ENCODE results near the gene TUBB2A.
"Not testable (repeated sequence)": the region's sequence is repeated elsewhere in the genome, so short reads cannot be mapped to it uniquely, and the experiment has no call there.

TUBB2A gene

DNA sequence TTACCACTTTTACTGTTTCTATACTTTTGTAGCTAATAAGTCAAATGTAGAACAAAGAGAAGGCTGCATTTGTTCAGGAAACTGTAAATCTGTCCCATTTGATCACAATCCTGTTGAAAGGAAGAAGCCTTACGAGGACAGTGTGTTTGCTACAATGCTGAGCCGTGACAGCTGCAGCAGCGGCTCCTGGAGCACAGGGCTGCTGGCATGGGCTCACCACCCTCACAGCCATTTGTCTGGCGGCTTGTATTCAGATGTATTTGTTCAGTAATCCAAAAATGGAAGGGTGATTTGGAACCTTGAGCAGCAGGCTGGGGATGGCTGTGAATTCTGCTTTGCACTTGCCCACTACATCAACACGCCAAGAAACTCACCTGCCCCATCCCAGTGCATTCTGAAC is 5.7 kb downstream of the TUBB2A start:
- peak in 1 of 3 experiments; percentile 8 for DNase-seq

- no peak for DNase-seq
Measured at GRCh38 chr6:3147914-3148757, 9.2 kb downstream of the TUBB2A start.

DNA sequence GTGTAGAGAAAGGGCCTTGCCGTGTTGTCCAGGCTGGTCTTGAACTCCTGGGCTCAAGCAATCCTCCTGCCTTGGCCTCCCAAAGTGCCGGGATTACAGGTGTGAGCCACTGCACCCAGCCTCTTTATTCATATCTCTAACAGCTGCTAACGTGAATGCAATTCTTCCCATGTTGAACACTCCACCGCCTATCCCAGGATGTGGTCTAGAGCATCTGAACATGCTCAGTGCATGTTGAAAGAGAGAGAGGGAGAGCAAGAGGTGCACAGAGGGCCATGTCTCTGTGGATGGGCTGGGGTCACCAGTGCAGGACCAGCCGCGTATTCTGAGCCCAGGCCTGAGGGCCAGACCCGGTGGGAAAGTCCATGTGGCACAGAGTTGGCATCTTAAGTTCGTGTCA is 12.8 kb downstream of the TUBB2A start:
- no peak for DNase-seq

GRCh38 chr6:3143158-3143557 is 14.2 kb downstream of the TUBB2A start:
- no peak for DNase-seq

GRCh38 chr6:3142536-3142935 is 14.8 kb downstream of the TUBB2A start:
- no peak for DNase-seq

DNA sequence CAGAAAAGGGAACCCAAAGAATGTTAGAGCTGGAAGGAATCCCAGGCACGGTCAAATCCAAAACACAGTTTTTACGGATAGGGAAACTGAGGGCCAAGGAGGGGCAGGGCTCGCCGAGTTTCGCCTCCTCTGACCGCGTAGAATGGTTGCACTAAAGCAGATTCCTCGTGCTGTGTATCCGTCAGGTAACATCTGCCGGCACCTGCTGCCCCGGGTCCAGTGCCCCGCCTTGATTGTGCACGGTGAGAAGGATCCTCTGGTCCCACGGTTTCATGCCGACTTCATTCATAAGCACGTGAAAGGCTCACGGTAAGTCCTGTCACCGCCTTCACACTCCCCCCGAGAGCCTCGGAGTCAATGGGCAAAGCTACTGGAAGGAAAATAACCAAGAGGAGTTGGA is 17.1 kb downstream of the TUBB2A start:
- peak in 1 of 3 experiments; percentile 40 for DNase-seq

- peak; percentile 71 to 89 (median 82) for DNase-seq
Measured at GRCh38 chr6:3139090-3139903, 18.0 kb downstream of the TUBB2A start.

DNA sequence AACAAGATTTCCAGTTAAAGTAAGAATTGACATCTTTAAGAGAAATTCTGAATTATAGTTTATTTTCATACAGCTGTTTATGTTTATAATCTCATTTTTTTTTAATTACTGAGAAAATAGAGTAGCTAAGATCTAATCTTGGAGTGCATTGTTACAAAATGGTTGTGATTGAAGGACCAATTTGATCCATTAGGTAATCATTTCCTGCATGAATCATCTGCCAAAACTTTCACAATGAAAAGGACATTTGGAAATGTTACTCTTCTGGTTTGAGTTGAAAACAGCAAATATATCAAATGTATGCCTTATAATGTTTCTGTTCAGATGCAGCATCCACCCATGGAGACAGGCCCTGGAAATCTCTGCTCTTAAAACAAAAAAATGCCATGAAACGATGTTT is 19.0 kb downstream of the TUBB2A start:
- DNase-seq, result no peak

GRCh38 chr6:3137873-3138272 is 19.5 kb downstream of the TUBB2A start:
- not testable (repeated sequence) for DNase-seq

DNA sequence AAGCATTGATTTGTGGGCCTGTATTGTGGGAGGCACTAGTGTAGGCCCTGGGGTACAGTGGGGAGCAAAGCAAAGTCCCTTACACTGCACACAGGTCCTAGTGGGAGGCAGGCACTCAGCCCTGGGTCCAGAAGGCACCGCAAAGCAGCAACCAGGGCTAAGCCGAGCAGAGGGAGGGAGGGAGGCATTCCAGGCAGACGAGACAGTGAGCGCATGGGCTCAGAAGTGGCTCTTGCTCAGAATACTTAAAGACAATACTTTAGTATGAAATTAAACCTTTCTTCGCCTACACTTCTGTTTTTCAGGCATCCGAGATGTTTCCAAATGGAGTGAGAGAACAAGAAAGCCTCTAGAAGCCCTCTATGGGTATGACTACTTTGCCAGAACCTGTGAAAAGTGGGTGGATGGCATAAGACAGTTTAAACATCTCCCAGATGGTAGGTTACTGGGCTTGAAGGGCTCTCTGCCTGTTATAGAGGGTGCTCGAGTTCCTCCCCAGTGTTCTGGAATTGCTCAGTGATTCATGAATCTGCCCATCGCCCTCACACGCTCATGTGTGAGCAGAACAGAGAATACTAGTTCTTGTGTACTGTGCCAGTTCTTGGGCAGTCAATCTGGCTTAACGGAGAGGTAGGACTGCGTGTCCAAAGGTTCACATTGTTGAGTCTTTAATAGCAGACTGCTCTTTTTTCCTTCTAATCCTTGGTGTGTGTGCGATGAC is 20.1 kb downstream of the TUBB2A start:
- peak in 1 of 3 experiments; percentile 48 for DNase-seq

GRCh38 chr6:3136292-3137011 is 20.9 kb downstream of the TUBB2A start:
- DNase-seq, result no peak

DNA sequence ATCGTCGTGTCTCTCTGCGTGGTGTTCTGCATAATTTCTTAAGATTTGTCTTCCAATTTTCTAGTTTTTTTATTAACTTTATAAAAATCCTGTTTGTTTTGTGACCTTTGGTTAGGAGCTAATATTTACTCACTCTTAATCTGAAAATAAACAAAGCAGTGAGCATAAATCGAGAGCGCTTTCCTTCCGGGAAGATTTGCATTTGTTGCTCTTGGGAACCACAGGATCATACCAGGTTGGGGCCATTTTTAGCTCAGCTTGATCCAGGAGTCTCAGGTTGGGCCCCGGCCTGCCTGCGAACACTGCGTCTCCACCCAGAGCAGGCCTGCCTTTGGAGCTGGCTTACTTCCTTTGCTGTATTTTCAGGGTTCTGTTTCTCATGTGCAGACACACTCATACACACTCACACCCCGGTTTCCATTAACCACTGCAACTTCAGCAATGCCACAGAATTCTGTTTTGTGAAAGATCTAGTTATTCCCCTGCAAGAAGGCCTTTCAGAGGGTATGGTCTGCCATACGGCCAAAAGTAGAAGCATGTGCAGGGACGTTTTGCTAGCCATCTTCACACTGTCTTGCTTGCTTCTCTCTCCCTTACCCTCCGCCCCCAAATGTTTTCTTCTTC is 21.6 kb downstream of the TUBB2A start:
- DNase-seq, result no peak

DNA sequence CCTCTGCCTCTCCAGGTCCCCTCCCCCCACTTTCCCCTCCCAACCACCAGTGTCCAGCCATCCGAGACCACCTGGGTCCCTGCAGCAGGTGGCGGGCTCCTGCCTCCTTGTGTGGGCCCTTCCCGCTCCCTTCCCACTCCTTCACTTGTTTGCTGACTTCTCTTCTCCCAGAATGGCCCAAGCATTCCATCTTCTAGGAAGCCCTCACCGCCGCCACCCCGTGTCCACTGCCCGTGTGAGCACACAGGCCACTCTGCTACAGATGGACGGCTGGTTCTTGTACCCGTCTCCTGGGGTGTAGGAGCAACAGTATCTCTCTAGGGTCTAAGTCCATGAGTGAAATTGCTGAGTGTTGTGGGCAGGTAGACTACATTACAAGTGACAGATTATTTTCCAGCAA is 23.8 kb downstream of the TUBB2A start:
- DNase-seq, result no peak

DNA sequence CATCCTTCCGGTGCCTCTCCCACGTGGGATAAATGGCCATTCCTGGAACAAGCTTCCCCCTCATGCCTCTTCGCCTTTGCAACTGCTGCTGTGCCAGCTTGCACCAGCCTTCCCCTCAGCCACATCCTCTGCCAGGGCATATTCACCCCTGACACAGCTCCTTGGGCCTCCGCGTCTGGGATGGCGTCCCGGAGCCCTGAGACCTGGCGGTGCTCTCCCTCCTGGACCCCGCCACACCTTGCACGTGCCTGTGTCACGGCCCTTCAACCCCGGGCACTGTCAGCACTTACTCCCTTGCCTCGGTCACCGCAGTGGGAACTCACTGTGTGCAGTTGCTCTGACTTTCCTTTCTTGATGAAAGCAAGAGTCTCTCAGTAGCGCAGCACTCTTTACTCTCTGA is 25.6 kb downstream of the TUBB2A start:
- no peak for DNase-seq

DNA sequence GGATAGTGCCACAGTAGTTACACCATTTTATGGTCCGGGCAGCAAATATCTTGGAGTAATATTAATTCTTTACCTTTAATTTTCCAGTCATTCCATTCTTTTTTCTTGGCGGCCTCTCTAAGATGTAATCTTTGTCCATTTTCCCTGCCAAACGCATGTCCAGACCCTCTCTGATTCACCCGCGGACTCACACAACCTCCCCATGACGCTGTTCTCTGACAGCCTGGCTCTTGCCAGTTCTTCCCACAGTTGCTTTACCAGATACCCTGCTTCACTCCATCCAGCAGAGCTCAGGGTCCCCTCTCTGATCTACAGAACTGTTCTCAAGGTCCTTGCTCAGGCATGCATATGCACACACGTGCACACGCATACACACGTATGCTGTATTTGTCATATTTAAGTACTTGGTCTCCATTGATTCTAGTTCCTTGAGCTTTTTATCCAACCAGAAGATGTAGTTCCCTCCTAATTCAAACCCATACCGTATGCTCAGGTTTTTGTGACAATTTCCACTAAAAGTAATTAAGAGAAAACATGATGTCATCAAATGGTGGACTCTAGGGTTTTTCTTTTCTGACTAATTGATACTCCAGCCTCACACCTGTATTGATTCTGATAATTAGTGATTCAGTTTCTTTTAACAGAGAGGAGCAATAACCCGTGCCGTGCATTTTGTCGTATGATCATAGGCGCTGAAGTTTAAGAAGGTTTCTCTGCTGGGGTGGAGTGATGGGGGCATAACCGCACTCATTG is 28.8 kb downstream of the TUBB2A start:
- DNase-seq, result no peak

- DNase-seq, result no peak
Measured at GRCh38 chr6:3125815-3126214, 31.5 kb downstream of the TUBB2A start.

GRCh38 chr6:3124667-3125066 is 32.7 kb downstream of the TUBB2A start:
- peak in 1 of 3 experiments; percentile 81 for DNase-seq

DNA sequence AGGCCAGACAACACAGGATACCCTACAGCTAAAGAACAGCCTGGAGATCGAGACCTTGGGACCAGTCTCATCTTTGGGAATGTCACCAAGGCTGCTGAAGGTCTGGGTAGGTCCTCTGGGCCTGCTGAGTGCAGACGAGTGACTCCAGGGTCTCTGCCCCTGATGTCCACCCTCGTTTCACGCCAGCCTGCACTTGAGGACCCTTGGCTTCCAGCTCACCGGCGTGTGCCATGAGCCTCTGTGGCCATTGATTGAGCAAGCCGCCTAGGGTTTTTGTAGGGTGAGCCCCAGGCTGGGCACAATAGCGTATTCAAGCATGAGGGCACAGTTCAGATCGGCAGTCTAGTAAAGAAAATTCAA is 34.5 kb downstream of the TUBB2A start:
- DNase-seq, result no peak

DNA sequence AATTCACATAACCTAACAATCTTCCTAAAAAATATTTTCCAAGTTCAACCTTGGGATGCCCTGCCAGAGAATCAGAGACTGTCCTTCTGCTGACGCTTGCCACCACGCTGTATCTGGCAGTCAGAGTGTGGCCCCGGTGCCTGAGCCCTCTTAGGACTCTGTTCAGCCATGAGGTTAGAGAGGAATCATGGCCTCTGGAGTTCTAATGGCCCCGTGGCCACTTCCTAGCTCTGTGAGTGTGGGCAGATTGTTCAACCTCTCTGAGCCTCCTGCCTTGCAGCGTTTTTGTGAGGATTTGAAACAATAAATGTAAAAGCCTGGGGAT is 36.6 kb downstream of the TUBB2A start:
- DNase-seq, result no peak

- DNase-seq, result peak in 1 of 3 experiments; percentile 83
Measured at GRCh38 chr6:3119040-3119723, 38.2 kb downstream of the TUBB2A start.
